ENCODE measurements around the gene TFE3.
"Not testable (repeated sequence)": the region's sequence is repeated elsewhere in the genome, so short reads cannot be mapped to it uniquely, and the experiment has no call there.

The TFE3 gene

DNA sequence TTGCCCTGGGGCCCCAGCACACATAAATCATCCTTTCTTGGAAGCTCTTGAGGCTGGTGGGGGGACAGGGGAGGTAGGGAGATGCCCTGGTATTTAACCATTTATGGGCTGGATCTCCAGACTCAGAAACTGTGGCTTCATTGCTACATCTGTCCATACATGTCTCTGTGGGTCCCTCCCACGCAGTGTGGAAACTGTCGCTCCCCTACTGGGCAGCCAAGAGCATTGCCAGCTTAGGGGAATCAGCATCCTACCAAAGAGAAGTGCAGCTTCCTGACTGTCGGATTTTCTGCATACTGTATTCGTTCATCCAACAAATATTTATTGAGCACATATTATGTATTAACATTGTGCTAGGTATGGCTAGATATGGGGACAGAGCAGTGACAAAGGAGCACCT lies 44.8 kb downstream of the TFE3 start:
- DNase-seq = no peak

DNA sequence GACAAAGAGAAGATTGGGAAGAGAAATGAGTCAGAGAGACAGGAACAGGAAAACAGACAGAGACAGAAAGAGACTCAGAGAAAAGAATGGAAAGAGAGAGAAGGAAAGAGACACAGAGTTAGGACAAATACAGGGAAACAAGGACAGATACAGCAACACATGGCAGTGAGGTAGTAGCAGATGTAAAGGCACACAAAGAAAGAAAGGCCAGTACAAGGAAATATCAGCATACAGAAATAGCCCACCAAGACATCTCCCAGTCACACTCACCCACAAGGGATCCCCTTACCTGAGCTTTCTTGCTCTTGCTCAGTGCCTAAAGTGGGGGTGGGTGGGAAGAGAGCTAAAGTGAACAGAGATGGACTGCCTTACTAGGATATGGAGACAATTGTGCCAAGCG lies 45.3 kb downstream of the TFE3 start:
- DNase-seq = no peak

DNA sequence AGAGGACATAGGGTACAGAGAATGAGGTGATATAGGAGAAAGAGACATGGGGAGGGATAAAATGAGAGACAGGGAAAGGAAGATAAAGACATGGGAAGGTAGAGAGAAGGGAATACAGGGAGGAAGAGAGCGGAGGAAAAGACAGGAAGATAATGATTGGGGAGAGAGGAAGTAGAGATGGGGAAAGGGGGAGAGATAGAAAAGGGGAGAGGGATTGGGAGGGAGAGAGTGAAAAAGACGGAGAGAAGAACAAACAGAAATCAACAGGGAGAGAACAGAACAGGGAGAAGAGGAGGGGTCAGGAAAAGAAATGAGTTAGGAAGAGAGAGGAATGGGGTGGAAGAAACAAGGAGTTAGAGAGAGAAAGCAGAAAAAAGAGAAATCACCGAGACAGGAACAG lies 45.7 kb downstream of the TFE3 start:
- DNase-seq = no peak

DNA sequence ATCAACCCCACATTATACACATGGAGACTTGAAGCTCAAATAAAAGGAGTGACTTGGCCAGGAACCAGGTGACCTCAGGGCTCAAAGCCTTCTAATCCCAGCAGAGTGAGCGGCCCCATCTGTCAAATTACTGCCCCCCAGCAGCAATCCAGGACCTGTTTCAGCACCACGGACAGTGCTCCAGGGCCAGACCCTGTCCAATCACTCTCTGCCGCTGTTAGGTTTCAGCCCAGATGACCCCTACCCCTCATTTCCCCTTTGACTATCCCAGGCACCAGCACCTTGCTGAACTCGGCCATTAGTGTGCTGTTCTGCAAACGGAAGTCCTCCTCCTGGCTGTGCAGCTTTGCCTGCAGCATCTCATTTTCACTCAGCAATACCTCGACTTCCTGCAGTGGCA lies 46.2 kb downstream of the TFE3 start:
- DNase-seq = no peak

DNA sequence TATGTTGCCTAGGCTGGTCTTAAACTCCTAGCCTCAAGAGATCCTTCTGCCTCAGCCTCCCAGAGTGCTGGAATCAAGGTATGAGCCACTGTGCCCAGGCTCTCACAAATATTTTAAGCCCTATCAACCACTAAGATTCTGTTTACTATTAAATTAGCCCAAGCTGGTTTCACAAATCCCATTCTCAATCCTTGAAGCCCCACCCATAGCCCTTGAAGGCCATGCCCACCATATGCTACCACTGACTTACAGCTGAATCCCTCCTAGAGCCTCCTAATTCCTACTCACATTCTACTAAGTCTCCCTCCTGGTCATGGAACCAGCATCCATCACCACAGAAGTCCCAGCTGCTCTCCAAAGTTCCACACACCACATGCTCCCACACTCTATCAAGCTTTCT lies 50.8 kb downstream of the TFE3 start:
- DNase-seq = no peak

DNA sequence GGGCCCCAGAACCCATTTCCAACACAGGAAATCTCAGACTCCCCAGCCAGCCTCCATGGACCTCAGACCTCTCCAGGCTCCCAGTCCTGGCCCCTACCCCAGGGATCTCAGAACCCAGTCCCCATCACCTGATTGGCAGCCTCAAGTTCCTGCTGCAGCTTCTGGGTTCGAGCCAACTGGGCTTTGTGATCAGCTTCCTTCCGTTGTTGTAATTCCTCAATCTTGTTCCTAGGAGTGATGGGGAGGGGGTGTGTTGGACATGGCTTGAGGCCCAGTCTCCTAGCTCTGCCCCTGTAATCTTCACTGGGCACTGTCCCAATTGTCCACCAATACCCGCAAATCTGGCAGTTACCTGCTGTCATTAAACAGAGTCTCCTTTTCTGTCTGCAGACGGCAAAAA lies 53.7 kb downstream of the TFE3 start:
- DNase-seq = no peak

DNA sequence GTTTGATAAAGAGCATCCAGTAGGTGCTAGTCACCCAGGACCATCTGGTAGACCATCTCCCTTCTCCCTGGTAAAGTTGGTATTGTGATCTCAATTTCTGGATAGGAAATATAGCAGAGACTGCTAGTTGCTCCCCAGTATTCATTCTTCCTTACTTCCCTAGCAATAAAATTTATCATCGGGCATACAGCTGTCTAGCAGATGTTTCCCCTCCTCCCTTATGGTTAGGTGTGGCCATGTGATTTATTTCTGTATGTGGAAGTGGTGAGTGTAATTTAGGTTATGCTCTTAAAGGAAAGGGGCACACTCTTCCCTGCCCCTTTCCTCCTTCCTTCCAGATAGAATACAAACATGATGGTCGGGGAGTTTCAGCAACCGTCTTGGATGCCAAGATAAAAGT lies 59.3 kb downstream of the TFE3 start:
- no peak for DNase-seq

DNA sequence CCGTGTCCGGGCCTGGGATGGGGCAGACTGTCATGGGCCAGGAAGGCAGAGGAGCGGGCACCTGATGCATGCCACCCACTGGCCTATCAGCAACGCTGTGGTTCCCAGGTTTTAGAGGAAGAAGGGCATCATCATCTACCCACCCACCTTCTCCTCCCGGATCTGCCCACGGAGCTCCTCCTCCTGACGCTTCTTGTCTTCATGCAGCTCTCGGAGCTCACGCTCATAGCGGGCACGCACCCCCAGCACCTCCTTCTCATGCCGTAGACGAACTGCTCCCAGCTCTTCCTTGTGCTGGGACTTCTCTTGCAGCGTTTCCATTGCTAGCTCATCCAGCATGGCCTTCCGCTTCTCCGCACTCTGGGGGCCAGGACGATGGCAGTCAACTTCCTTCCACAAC lies 60.1 kb downstream of the TFE3 start:
- no peak for DNase-seq

DNA sequence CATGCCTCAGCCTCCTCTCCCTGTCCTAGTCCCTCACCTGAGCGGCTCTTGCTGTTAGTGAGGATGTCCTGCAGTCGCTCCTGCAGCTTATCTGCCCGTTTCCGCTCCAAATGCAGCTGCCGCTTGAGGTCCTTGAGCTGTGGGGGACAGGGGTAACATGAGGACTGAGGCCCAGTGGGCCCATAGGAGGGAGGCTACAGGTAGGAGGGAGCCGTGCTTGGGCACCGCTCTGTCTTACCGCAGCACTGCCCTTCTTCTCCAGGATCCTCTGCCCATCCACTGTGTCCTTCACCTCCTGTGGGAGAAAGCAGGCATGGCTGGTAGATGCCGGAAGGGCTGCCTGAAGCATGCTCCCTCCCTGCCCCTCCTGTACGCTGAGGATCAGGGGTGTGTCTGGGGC lies 62.0 kb downstream of the TFE3 start:
- no peak for DNase-seq

DNA sequence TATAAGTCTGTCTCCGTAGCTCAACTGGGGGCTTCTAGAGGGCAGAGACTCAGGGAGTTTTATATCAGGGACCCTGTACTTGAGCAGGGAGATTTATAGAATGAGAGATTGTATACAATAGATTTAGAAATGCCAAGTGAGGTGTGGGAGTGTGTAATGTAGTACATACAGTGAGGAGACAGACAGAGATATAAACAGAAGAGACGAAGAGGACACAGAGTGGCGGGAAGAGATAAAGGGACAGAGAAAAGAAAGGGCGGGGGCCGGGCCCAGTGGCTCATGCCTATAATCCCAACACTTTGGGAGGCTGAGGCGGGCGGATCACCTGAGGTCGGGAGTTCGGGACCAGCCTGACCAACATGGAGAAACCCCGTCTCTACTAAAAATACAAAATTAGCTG lies 62.8 kb downstream of the TFE3 start:
- not testable (repeated sequence) for DNase-seq

All from DMS79 (cell line).